SK-N-SH treated with all-trans-retinoic acid at 6 μM for 48 hours (cell line): Measurements from ENCODE around the gene ITIH2.

Experiments used
- CREB5 ChIP-seq: fragments of 250-450 bp; sonication (Bioruptor Pico); IDR thresholded peaks from 2 replicates; pipeline ENCODE4 v1.5.1; 2020; ENCODE audit warnings: low read depth, mild to moderate bottlenecking, moderate library complexity
- CSRNP3 ChIP-seq: fragments of 250-450 bp; sonication (Bioruptor Pico); IDR thresholded peaks from 2 replicates; pipeline ENCODE4 v1.5.1; 2021; ENCODE audit warnings: mild to moderate bottlenecking, moderate library complexity
- GLIS3 ChIP-seq: fragments of 250-450 bp; sonication (Bioruptor Pico); IDR thresholded peaks from 2 replicates; pipeline ENCODE4 v1.5.0; 2020; ENCODE audit warnings: mild to moderate bottlenecking, moderate library complexity
- OSR1 ChIP-seq: fragments of 250-450 bp; sonication (Bioruptor Pico); IDR thresholded peaks from 2 replicates; pipeline ENCODE4 v1.8.0; 2022; ENCODE audit warnings: moderate library complexity, mild to moderate bottlenecking, inconsistent platforms
- PATZ1 ChIP-seq: fragments of 250-450 bp; sonication (Bioruptor Pico); IDR thresholded peaks from 2 replicates; pipeline ENCODE4 v1.8.0; 2020; ENCODE audit warnings: mild to moderate bottlenecking, moderate library complexity, borderline replicate concordance
- PPARA ChIP-seq: fragments of 250-450 bp; sonication (Bioruptor Pico); IDR thresholded peaks from 2 replicates; pipeline ENCODE4 v1.5.0; 2020; ENCODE audit warnings: mild to moderate bottlenecking, borderline replicate concordance
- SNAI2 ChIP-seq: fragments of 250-450 bp; sonication (Bioruptor Pico); IDR thresholded peaks from 2 replicates; pipeline ENCODE4 v1.5.0; 2020; ENCODE audit warnings: mild to moderate bottlenecking, moderate library complexity
- TOX ChIP-seq: fragments of 250-450 bp; sonication (Bioruptor Pico); IDR thresholded peaks from 2 replicates; pipeline ENCODE4 v1.8.0; 2021; ENCODE audit warnings: mild to moderate bottlenecking, moderate library complexity, borderline replicate concordance
- ZC3H10 ChIP-seq: fragments of 250-450 bp; sonication (Bioruptor Pico); IDR thresholded peaks from 2 replicates; pipeline ENCODE4 v1.5.1; 2021; ENCODE audit warnings: mild to moderate bottlenecking, moderate library complexity
- ZFP3 ChIP-seq: fragments of 250-450 bp; sonication (Bioruptor Pico); IDR thresholded peaks from 2 replicates; pipeline ENCODE4 v1.5.0; 2020; ENCODE audit warnings: mild to moderate bottlenecking, moderate library complexity
- ZFP30 ChIP-seq: fragments of 450-650 bp; formaldehyde crosslinking; IDR thresholded peaks from 2 replicates; pipeline ENCODE4 v1.5.0; 2022; ENCODE audit warnings: mild to moderate bottlenecking, moderate library complexity

- no peak for TF ChIP-seq GLIS3 (CRISPR knock-in tag)
- no peak for TF ChIP-seq PATZ1 (CRISPR knock-in tag)
- no peak for TF ChIP-seq ZFP3
- no peak for TF ChIP-seq CREB5 (CRISPR knock-in tag)
- TF ChIP-seq OSR1 (CRISPR knock-in tag): no peak
- TF ChIP-seq ZC3H10 (CRISPR knock-in tag): no peak
- TF ChIP-seq PPARA (CRISPR knock-in tag): no peak
- TF ChIP-seq CSRNP3 (CRISPR knock-in tag): no peak
- no peak for TF ChIP-seq ZFP30 (CRISPR knock-in tag)
- TF ChIP-seq SNAI2: no peak
- TF ChIP-seq TOX (CRISPR knock-in tag): no peak
These were observed 3.5 kb downstream of the ITIH2 start for GRCh38 chr10:7706534-7707073.
